Colonic mucosa (tissue), 4 donors: ENCODE results near the gene PRKCE. TPM values are rescaled to one million over a fixed set of nuclear protein-coding genes. Genes with fewer than 3 reads are reported as not detected.

Source experiments
- DNase-seq: peaks from one replicate; pipeline ENCODE4 v3.0.0-alpha.2; 2020
- H3K27ac ChIP-seq: fragments of 200-600 bp; one replicate; pipeline ENCODE4 v1.8.0; 2021
- H3K27me3 ChIP-seq: fragments of 200-600 bp; one replicate; pipeline ENCODE4 v1.8.0; 2021
- H3K36me3 ChIP-seq: fragments of 200-600 bp; one replicate; pipeline ENCODE4 v1.8.0; 2021
- H3K4me1 ChIP-seq: fragments of 200-600 bp; one replicate; pipeline ENCODE4 v1.8.0; 2021; ENCODE audit warnings: mild to moderate bottlenecking
- H3K4me3 ChIP-seq: fragments of 200-600 bp; one replicate; pipeline ENCODE4 v1.8.0; 2021
- H3K9ac ChIP-seq, 2 donors: one replicate each; pipeline ENCODE4 v1.7.0; 2013; ENCODE audit warnings: control low read depth in 2 of 2, low read depth in 2 of 2, low read length in 2 of 2
- H3K9me3 ChIP-seq: fragments of 200-600 bp; one replicate; pipeline ENCODE4 v1.8.0; 2021
- intact Hi-C: fragments of 100-400 bp; cut with DNase I; formaldehyde crosslinking; loops from one replicate; pipeline ENCODE4 v1.14.1; 2022
- total RNA-seq, 2 donors: library from RNA; stranded (reverse); fragmentation: NEBNext Ultra II Directional in 1 of 2; extraction: Animal tissue kit (Norgen Biotek cat#: 25700) in 1 of 2; gene quantifications; one replicate each; pipeline ENCODE4 v1.2.1, GENCODE V29; 2021
- TF ChIP-seq, protein P1 (sequence below): fragments of 200-600 bp; IDR thresholded peaks from one replicate; pipeline ENCODE4 v1.8.0; 2022; ENCODE audit warnings: antibody characterized with exemption, mild to moderate bottlenecking
- donor health status: healthy.
- donor health status: DM: no; HTN: no; CAD: no.
- donor health status: DM: no; HTN: no; CAD: no.

The PRKCE gene
- total RNA-seq, 2 donors from 2014 or later = 17.5 to 25.8 TPM

DNA sequence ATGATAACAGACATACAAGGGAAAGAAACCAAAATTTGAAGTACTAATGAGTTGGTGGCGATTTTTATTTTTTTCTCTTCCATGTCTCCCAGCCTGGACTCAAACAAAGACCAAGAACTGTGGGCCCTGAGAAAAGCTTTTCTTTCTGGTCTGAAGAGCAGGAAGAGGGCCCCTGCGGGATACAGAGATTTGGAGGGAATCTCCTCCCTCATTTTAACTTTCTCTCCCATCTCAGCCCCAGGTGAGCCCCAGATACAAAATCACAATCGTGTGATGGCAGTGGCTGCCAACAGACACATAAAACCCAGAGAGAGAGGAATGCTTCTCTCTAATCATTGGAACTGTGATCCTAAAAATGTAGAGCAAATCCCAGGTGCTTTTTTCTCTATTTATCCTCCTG is 19.5 kb upstream of the PRKCE start:
- no peak for DNase-seq
- intact Hi-C loops = no loop called here

DNA sequence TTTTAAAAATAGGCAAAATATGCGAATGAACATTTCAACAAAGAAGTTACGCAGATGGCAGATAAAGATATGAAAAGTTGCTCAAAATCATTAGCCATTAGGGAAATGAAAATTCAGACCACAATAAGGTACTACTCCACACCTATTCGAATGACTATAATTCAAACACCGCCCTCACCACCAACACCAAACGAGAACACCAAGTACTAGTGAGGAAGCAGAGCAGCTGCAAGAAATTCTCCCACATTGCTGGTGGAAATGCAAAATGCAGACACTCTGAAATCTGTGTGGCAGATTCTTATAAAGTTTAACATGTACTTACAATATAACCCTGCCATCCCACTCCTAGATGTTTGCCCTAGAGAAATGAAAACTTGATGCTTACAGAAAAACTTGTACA is 17.3 kb upstream of the PRKCE start:
- no peaks in the 10 kb centered on the region for H3K9me3 ChIP-seq
- TF ChIP-seq, protein P1, sequence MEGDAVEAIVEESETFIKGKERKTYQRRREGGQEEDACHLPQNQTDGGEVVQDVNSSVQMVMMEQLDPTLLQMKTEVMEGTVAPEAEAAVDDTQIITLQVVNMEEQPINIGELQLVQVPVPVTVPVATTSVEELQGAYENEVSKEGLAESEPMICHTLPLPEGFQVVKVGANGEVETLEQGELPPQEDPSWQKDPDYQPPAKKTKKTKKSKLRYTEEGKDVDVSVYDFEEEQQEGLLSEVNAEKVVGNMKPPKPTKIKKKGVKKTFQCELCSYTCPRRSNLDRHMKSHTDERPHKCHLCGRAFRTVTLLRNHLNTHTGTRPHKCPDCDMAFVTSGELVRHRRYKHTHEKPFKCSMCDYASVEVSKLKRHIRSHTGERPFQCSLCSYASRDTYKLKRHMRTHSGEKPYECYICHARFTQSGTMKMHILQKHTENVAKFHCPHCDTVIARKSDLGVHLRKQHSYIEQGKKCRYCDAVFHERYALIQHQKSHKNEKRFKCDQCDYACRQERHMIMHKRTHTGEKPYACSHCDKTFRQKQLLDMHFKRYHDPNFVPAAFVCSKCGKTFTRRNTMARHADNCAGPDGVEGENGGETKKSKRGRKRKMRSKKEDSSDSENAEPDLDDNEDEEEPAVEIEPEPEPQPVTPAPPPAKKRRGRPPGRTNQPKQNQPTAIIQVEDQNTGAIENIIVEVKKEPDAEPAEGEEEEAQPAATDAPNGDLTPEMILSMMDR = no peak
- no peak overlapping the region for H3K9ac ChIP-seq
- H3K36me3 ChIP-seq = no peaks in the 10 kb centered on the region
- intact Hi-C loops = no loop called here
- no peaks in the 10 kb centered on the region for H3K4me1 ChIP-seq
- DNase-seq = no peak
- no peaks in the 10 kb centered on the region for H3K27me3 ChIP-seq
- H3K4me3 ChIP-seq = no peak overlapping the region
- H3K27ac ChIP-seq = no peak overlapping the region

More for the DNA sequence above, 19.5 kb upstream of the PRKCE start:
- Histone ChIP-seq H3K9ac (no peak overlapping the region), H3K36me3 (no peaks in the 10 kb centered on the region), H3K4me3 (no peak overlapping the region), H3K27me3 (no peaks in the 10 kb centered on the region), H3K9me3 (no peaks in the 10 kb centered on the region), H3K27ac (no peak overlapping the region), H3K4me1 (no peaks in the 10 kb centered on the region)
- TF ChIP-seq, protein P1 = no peak

DNA sequence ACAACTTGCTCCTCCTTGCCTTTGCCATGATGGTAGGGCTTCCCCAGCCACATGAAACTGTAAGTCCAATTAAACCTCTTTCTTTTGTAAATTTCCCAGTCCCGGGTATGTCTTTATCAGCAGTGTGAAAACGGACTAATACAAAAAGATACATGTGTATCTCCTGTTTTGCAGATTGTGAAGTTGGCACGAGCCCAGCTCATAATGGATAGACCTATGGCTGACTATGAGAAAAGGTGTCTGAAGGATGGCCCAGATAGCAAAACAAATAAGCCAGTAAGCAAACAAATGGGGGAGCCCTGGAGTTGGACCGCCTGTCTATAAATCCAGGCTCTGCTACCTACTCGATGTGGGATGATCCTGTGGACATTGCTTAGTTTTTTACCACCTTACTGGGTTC is 15.5 kb upstream of the PRKCE start:
- Histone ChIP-seq H3K27me3 (no peaks in the 10 kb centered on the region), H3K9me3 (no peaks in the 10 kb centered on the region), H3K4me1 (no peaks in the 10 kb centered on the region), H3K27ac (no peak overlapping the region), H3K9ac (no peak overlapping the region), H3K4me3 (no peak overlapping the region), H3K36me3 (no peaks in the 10 kb centered on the region)
- DNase-seq = no peak
- TF ChIP-seq, protein P1 = no peak
- intact Hi-C loops = no loop called here

DNA sequence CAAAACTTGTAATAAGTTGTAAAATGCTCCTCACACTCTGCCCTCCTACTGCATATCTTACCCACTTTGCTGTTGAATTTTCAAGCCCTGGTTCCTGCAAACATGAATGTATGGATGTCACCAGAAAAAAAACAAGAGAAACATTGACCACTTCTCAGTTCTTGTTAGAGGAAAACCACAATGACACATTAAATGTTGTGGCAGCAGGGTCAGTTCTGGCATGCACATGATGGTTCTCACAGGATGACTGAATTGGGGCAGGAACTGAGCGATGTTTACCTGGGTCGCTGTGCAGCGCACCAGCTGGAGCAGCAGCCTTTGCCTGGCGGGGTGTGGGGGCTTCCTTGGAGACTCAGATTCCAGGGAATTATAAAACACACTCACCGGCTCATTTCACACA is 14.0 kb upstream of the PRKCE start:
- Histone ChIP-seq H3K27ac (no peak overlapping the region), H3K36me3 (no peaks in the 10 kb centered on the region), H3K4me1 (no peaks in the 10 kb centered on the region), H3K4me3 (no peak overlapping the region), H3K27me3 (no peaks in the 10 kb centered on the region), H3K9me3 (no peaks in the 10 kb centered on the region), H3K9ac (no peak overlapping the region)
- TF ChIP-seq, protein P1 = no peak
- DNase-seq = no peak
- intact Hi-C loops = no loop called here

DNA sequence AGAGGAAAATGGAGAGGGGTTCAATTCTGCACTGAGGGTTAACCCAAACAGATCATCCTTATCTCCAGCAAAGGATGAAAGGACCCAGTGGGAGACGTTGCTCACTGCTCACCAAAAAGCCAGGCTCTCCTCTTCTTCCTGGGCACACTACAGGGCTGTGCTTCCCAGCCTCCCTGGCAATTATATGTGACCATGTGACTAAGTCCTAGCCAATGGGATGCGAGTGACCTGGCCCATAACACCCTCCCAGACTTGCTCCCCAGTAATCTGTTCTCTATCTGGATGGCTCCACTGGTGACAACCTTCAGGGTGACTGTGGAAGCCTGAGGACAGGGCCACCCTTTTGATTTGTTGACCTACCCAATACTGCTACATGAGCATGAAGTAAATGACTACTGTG is 10.9 kb upstream of the PRKCE start:
- DNase-seq = no peak
- Histone ChIP-seq H3K27ac (no peak overlapping the region), H3K9me3 (no peaks in the 10 kb centered on the region), H3K36me3 (no peaks in the 10 kb centered on the region), H3K4me3 (no peak overlapping the region), H3K4me1 (no peaks in the 10 kb centered on the region), H3K27me3 (no peaks in the 10 kb centered on the region), H3K9ac (no peak overlapping the region)
- intact Hi-C loops = no loop called here
- TF ChIP-seq, protein P1 = no peak

DNA sequence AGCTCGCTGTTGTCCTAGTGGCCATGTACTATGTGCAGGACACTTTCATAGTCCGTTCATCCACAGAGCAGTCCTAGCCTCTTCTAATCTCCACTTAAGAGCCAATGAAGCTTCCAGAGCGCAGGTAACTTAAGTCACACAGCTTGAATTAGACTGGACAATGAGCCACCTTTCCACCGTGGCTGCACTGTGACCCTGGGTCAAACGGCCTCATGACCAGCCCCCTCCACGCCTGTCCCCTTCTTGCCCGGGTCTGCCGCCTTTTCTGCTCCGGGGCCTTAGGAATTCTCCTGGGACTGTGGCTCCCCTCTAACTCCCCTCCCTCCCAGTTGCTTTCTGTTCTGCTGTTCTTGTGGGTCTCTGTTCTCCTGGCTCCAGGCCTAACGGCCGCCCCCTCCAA is 8.4 kb upstream of the PRKCE start:
- peak overlapping the region; percentile 59 to 76 for H3K9ac ChIP-seq
- no peak for DNase-seq
- TF ChIP-seq, protein P1 = no peak

More for the DNA sequence above, 8.4 kb upstream of the PRKCE start:
- Histone ChIP-seq H3K4me1 (peaks cover 6% of the 10 kb centered on the region), H3K4me3 (peak overlapping the region; percentile 53), H3K9me3 (no peaks in the 10 kb centered on the region), H3K36me3 (no peaks in the 10 kb centered on the region), H3K27me3 (no peaks in the 10 kb centered on the region), H3K27ac (no peak overlapping the region)
- intact Hi-C loops = loop anchor here (2.0 kb wide), 1 partner anchor 294 kb away; no protein-coding TSS in a partner anchor
